GM19372 (cell line): ENCODE measurements around the gene LYSMD1.
A peak's percentile ranks its signal among the peaks of the same experiment; 100 is the strongest.
"Not testable (repeated sequence)": the region's sequence is repeated elsewhere in the genome, so short reads cannot be mapped to it uniquely, and the experiment has no call there.

Experiments
- ATAC-seq: cut with Tn5 transposase; IDR thresholded peaks from one replicate; pipeline ENCODE4 v1.9.1; 2021; ENCODE audit warnings: mild to moderate bottlenecking, low read depth, moderate library complexity; ENCODE audit not compliant: unreplicated experiment

LYSMD1 gene, protein sequence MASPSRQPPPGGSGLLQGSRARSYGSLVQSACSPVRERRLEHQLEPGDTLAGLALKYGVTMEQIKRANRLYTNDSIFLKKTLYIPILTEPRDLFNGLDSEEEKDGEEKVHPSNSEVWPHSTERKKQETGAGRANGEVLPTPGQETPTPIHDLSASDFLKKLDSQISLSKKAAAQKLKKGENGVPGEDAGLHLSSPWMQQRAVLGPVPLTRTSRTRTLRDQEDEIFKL

GRCh38 chr1:151165738-151166504 lies at the start of gene LYSMD1, which contains the start of gene SCNM1:
TSS of gene LYSMD1 (minus strand) at chr1:151165902. CDS start at chr1:151165258, 644 bp downstream.
TSS of gene SCNM1 (plus strand) at chr1:151166144. CDS start at chr1:151166153, 9 bp downstream.
- peak; percentile 92 for ATAC-seq

GRCh38 chr1:151213560-151213959 lies 47.9 kb upstream of the LYSMD1 start:
- ATAC-seq, result no peak

- no peak for ATAC-seq
Measured at GRCh38 chr1:151211972-151212705, 46.4 kb upstream of the LYSMD1 start.

- ATAC-seq, result no peak
Measured at GRCh38 chr1:151210830-151211229, 45.1 kb upstream of the LYSMD1 start.

- ATAC-seq, result not testable (repeated sequence)
Measured at GRCh38 chr1:151205381-151205965, 39.8 kb upstream of the LYSMD1 start.

DNA sequence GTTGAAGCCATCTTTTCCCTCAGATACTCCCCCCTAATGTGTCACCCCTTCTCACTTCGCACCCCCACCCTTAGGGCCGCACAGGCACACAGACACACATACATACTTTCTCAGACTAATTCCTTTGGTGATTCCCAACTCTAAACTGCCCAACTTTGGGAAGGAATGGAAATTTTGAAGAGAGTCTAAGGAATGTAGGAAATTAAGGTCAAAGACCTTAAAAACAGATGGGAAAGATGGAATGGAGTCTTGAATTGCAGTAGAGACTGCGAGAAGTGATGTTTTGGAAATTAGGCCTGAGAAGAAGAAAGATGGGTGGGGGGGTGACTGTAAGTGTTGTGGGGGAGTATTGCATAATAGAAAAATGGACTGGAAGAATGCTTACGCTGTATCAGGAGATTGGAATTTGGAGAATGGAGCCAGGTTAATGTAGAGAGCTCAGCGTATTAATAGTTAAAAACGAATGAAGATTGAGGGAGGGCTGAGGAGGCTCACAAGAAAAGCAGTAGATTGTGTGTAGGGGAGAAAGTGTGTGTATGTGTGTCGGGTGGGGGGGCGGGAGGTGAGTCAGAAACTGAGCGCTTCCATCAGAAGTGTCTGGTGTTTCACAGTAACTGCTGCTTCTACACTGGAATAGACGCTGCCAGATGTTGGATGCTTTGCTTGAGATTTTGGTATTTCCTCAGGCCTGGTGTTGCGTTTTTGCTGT lies 34.3 kb upstream of the LYSMD1 start:
- ATAC-seq, result no peak

DNA sequence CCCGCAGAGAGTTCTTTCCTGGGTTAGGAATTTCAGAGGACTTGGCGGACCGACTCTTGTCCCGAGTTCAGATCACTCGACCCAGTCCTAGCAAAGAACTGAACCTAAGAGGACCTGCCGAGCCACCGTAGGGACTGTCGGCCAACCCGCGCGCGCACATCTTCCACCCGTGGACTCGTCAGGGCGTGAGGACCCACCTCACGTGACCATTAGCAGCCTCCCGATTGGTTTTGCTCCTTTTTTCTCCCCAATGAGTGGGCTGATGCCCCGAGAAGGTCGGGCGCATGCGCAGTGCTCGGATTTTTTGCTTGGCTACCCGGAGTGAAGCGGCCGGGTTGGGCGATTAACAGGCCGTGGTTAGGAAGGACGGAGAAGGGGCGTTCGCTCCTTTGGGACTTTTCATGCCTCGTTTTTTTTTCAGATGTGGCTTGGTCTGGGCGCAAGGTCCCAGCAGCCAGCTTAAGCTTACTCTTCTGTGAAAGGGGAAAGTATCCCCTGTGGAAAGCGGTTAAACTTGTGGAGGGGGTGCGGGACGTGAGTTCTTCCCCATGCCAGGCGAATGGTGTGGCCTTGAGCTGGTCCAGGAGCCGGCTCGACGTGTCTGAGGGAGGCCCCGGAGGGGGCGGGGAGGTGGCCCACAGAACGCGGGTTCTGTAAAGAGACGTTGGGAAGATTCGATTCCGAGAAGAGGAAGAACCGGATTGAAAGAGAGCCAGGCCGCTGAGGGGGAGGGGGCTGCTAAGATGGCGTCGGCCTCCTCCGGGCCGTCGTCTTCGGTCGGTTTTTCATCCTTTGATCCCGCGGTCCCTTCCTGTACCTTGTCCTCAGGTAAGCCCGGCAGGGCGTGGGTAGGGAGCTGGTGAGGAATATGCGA lies 32.8 kb upstream of the LYSMD1 start, which contains the start of gene PIP5K1A:
Gene PIP5K1A, plus strand, starts transcription at position 299 of the 874 bp plus-strand sequence. Its CDS starts 445 bp downstream, at position 744.
- peak; percentile 89 for ATAC-seq

DNA sequence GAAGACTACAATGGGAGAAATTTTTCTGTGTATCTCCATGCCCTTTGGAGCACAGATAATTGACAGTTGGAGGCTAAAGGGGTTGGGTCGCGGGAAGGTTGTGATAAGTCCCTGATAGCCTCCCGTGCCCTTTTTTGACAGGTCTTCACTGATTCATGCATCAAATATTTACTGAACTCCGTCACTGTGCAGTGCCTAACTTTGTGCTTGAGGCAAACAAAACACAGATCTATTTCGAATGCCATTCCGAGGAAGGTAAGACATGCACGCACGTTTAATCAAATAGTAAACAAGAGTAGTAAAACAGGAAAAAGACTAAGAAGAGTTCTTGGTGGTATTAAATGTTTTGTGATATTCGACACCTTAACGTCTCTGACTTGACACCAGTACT lies 32.2 kb upstream of the LYSMD1 start:
- ATAC-seq, result no peak

DNA sequence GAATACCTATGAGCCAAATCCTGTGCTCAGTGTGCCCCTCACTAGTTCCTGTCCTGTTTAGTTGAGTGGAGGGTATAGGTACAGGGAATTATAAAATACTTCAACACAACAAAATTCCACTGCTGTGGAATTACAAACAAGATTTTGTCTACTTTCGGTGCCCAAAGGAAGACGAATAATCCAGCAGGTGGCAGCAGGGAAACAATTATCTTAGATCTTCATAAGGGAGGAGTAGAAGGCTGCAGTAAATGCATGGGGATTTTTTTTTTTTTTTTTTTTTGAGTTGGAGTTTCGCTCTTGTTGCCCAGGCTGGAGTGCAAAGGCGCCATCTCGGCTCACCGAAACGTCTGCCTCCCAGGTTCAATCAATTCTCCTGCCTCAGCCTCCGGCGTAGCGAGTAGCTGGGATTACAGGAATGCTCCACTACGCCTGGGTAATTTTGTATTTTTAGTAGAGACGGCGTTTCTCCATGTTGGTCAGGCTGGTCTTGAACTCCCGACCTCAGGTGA lies 30.6 kb upstream of the LYSMD1 start:
- ATAC-seq, result no peak

- not testable (repeated sequence) for ATAC-seq
Measured at GRCh38 chr1:151194894-151195594, 29.3 kb upstream of the LYSMD1 start.

DNA sequence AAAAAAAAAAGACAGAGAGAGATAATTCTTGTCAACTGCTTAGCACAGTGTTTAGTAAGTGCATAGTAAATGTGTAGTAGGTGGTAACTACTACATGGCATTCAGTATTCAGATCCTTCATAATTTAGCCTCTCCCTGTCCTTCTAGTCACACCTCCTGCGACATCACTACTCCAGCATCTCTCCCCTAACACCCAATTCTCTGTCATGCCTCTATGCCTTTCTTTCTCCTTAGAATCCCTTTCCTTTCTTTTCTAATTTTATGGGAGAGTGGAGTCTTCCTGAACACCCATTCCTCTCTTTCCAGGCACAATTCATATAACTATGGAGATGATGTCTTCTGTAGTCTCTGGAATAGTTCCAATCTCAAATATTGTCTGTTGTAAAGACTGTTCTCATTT lies 28.2 kb upstream of the LYSMD1 start:
- ATAC-seq, result no peak

DNA sequence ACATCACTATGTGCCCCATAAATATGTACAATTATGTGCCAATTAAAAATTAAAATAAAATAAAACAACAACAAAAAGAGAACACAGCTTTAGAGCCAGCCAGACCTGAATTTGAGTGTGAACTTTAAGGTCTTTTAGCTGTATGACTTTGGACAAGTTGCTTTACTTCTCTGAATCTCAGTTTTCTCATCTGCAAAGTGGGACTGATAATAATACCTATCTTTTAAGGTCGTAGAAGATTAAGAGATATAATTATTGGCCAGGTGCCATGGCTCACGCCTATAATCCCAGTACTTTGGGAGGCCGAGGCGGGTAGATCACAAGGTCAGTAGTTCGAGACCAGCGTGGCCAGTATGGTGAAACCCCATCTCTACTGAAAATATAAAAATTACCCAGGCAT lies 27.6 kb upstream of the LYSMD1 start:
- ATAC-seq, result no peak

GRCh38 chr1:151192047-151192446 lies 26.3 kb upstream of the LYSMD1 start:
- ATAC-seq, result no peak

DNA sequence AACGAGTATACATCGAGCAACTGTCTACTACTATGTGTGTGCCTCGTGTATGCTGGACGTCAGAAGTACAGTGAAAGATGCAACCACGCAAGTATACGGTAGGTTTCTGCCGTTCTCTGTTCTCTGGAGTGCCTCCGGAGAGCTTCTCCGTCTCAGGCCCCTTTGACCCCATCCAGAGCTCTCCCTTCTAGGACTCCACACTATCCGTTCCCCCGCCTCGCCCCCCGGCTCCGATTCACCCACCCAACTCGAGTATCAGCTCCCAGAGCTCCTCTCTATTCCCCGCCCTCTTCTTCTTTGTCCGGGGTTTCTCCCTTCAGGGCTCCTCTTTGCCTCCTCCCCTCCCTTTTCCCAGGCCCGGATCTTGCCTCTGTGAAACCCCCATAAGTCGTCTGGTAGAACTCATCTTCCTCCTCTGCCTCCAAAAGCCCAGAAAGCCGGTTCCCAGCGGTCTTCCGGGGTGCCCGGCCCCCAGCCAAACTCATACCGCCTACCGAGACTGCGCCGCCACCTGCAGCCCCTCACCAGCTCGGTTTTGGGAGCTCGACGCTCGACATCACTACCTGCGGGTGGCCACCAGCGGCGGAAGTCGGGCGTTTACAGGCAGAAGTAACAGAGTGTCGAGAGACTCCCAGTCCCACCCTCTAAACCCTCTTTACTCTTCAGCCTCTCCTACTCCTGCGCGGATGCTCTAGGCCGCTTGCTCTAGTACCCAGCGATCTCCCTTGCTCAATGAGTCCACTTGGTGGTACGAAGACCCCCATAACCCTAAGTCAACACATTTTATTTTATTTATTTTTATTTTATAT lies 24.1 kb upstream of the LYSMD1 start, which contains the start of gene VPS72:
Gene VPS72, minus strand, starts transcription at position 561 of the 809 bp plus-strand sequence. Its CDS starts 76 bp downstream, at position 485.
- peak; percentile 95 for ATAC-seq

DNA sequence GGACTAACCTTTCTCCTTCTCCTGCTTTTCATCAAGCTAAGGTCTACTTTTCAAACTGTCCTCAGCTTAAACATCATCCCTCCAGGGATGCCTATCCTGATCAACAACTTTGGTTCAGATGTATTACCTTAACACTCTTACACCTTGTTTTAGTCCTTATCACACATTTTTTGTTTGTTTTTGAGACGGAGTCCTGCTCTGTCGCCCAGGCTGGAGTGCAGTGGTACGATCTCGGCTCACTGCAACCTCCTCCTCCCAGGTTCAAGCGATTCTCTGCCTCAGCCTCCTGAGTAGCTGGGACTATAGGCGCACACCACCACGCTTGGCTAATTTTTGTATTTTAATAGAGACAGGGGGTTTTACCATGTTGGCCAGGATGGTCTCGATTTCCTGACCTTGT lies 23.0 kb upstream of the LYSMD1 start:
- not testable (repeated sequence) for ATAC-seq

- ATAC-seq, result no peak
Measured at GRCh38 chr1:151187205-151187604, 21.5 kb upstream of the LYSMD1 start.

DNA sequence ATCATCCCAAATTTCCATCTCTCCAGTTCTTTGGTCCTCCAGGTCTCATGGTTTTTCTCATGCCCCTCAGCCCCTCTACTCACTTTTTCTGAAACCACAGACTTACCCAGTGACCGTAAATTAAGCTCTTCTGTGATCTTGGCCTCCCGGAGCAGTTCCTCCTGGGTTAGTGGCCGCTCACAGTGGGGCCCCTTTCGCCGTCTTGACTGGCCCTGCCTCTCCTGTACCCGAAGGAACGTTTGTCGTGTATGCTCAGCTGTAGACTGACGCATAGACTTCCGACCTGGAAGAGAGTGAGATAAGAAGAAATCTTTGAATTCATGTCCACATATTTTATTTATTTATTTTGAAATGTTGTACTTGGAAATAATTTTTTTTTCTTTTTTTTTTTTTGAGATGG lies 18.5 kb upstream of the LYSMD1 start:
- ATAC-seq, result no peak
